ENCODE measurements around the gene RNF213. TPM values are rescaled to one million over a fixed set of nuclear protein-coding genes. Genes with fewer than 3 reads are reported as not detected.
"Not testable (repeated sequence)": the region's sequence is repeated elsewhere in the genome, so short reads cannot be mapped to it uniquely, and the experiment has no call there.

Gene RNF213
- total RNA-seq, 1 experiment from 2014 or later: 71.4 TPM

- CTCF ChIA-PET: no interaction called here
Measured at GRCh38 chr17:80274331-80274730, 13.7 kb downstream of the RNF213 start.

DNA sequence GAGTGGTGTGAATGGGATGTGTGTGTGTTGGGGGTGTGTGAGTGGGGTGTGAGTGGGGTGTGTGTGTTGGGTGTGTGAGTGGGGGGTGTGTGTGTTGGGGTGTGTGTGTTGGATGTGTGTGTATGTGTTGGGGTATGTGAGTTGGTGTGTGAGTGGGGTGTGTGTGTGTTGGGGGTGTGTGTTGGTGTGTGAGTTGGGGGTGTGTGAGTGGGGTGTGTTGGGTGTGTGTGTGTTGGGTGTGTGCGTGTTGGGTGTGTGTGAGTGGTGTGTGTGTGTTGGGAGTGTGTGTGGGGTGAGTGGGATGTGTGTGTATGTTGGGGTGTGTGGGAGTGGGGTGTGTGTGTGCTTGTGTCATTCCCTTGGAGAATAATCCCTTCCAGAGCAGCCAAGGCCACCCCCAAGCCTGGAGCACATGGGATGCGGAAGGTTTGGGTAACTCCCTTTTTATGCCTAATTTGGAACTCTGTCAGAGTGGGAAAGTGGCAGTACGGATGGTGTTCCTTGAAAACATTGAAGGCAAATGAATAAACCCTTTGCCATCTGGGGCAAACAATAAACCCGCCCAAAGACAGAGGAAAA is 14.3 kb downstream of the RNF213 start:
- intact Hi-C loops (cut with micrococcal nuclease): no loop called here
- H3K9me2 ChIP-seq (replicated peaks; ENCODE audit: low read length): no peaks in the 10 kb centered on the region
- H3K4me2 ChIP-seq (ENCODE audit: low read length): no peak overlapping the region
- BruUV-seq (replicated peaks): no TSS peak
- TF ChIP-seq EZH2 (IDR thresholded peaks at IDR 0.05; ENCODE audit: low read length, unreplicated experiment): no peak
- TF ChIP-seq EZH2phosphoT487 (IDR thresholded peaks at IDR 0.05; ENCODE audit: borderline replicate concordance, low read length): no peak
- no peak for TF ChIP-seq CTCF (conservative IDR thresholded peaks at IDR 0.05; ENCODE audit: low read depth, low read length)
- CTCF ChIA-PET: no interaction called here
- no peak for DNase-seq
- H3K27ac ChIP-seq (ENCODE audit: low read length): no peak overlapping the region
- H3K36me3 ChIP-seq (ENCODE audit: low read depth, low read length): 0 out of 2 replicates have a peak, but pooled peaks cover 2% of the 10 kb centered on the region
- H3K79me2 ChIP-seq (ENCODE audit: low read length): no peaks in the 10 kb centered on the region
- H3F3A ChIP-seq (ENCODE audit: low read length, unreplicated experiment): no peaks in the 10 kb centered on the region
- H3K27me3 ChIP-seq (ENCODE audit: low read length): no peaks in the 10 kb centered on the region
- POLR2A ChIA-PET (ENCODE audit: unreplicated experiment): no interaction called here
- no peaks in the 10 kb centered on the region for H3K9me3 ChIP-seq (ENCODE audit: low read length)
- H3K4me3 ChIP-seq (ENCODE audit: low read length): no peak overlapping the region
- no peak overlapping the region for H2AFZ ChIP-seq (ENCODE audit: low read length)
- H3K9ac ChIP-seq (ENCODE audit: low read length): no peak overlapping the region
- H3K4me1 ChIP-seq (ENCODE audit: insufficient read depth, low read length): no peaks in the 10 kb centered on the region
- no peak for ATAC-seq
- H4K20me1 ChIP-seq (ENCODE audit: low read length): no peaks in the 10 kb centered on the region

More at GRCh38 chr17:80274331-80274730, 13.7 kb downstream of the RNF213 start:
- POLR2A ChIA-PET (ENCODE audit: unreplicated experiment): no interaction called here
- peaks cover 8% of the 10 kb centered on the region; the same call in 1 of the 2 replicates for H3K36me3 ChIP-seq (ENCODE audit: low read depth, low read length)
- no peak overlapping the region for H3K4me3 ChIP-seq (ENCODE audit: low read length)
- H3K27me3 ChIP-seq (ENCODE audit: low read length): no peaks in the 10 kb centered on the region
- no peaks in the 10 kb centered on the region for H3K9me2 ChIP-seq (replicated peaks; ENCODE audit: low read length)
- ATAC-seq (no peak), DNase-seq (no peak)
- H3K4me1 ChIP-seq (ENCODE audit: insufficient read depth, low read length): no peaks in the 10 kb centered on the region
- H3F3A ChIP-seq (ENCODE audit: low read length, unreplicated experiment): no peaks in the 10 kb centered on the region
- BruUV-seq (replicated peaks): no TSS peak
- no peaks in the 10 kb centered on the region for H3K79me2 ChIP-seq (ENCODE audit: low read length)
- H4K20me1 ChIP-seq (ENCODE audit: low read length): no peaks in the 10 kb centered on the region
- TF ChIP-seq EZH2 (IDR thresholded peaks at IDR 0.05; ENCODE audit: low read length, unreplicated experiment) (no peak), EZH2phosphoT487 (IDR thresholded peaks at IDR 0.05; ENCODE audit: borderline replicate concordance, low read length) (no peak), CTCF (conservative IDR thresholded peaks at IDR 0.05; ENCODE audit: low read depth, low read length) (no peak)
- H3K9me3 ChIP-seq (ENCODE audit: low read length): no peaks in the 10 kb centered on the region
- intact Hi-C loops (cut with micrococcal nuclease): no loop called here
- H3K27ac ChIP-seq (ENCODE audit: low read length): no peak overlapping the region
- H3K9ac ChIP-seq (ENCODE audit: low read length): no peak overlapping the region
- H3K4me2 ChIP-seq (ENCODE audit: low read length): no peak overlapping the region
- H2AFZ ChIP-seq (ENCODE audit: low read length): no peak overlapping the region

- H3K4me3 ChIP-seq (ENCODE audit: low read length); CTCF ChIA-PET; H3K36me3 ChIP-seq (ENCODE audit: low read depth, low read length): not testable (repeated sequence)
Measured at GRCh38 chr17:80275857-80276256, 15.2 kb downstream of the RNF213 start.

More at GRCh38 chr17:80275857-80276256, 15.2 kb downstream of the RNF213 start:
- ATAC-seq; POLR2A ChIA-PET (ENCODE audit: unreplicated experiment); H3K27me3 ChIP-seq (ENCODE audit: low read length); BruUV-seq (replicated peaks); H3K4me2 ChIP-seq (ENCODE audit: low read length); H3K9me3 ChIP-seq (ENCODE audit: low read length); intact Hi-C loops (cut with micrococcal nuclease); H3F3A ChIP-seq (ENCODE audit: low read length, unreplicated experiment); H3K79me2 ChIP-seq (ENCODE audit: low read length); H3K9me2 ChIP-seq (replicated peaks; ENCODE audit: low read length); H3K9ac ChIP-seq (ENCODE audit: low read length); H2AFZ ChIP-seq (ENCODE audit: low read length); H3K4me1 ChIP-seq (ENCODE audit: insufficient read depth, low read length); H3K27ac ChIP-seq (ENCODE audit: low read length); H4K20me1 ChIP-seq (ENCODE audit: low read length); DNase-seq: not testable (repeated sequence)
